Loucy (cell line): Measurements from ENCODE around the gene OGFR.
A peak's percentile ranks its signal among the peaks of the same experiment; 100 is the strongest.

Experiments used
- H2AFZ ChIP-seq: fragments of 200-600 bp; sonication (generic); 2 replicates; pipeline ENCODE4 v1.6.0; 2016; ENCODE audit warnings: antibody characterized with exemption, mild to moderate bottlenecking, low read length, moderate library complexity
- H3F3A ChIP-seq: fragments of 200-600 bp; 2 replicates; pipeline ENCODE4 v1.6.0; 2016; ENCODE audit warnings: antibody characterized with exemption, low read depth, mild to moderate bottlenecking
- H3K27me3 ChIP-seq: fragments of 200-600 bp; sonication (generic); 2 replicates; pipeline ENCODE4 v1.6.1; 2014; ENCODE audit warnings: low read length, mild to moderate bottlenecking; ENCODE audit not compliant: insufficient read depth, poor library complexity, severe bottlenecking
- H3K36me3 ChIP-seq: fragments of 200-600 bp; sonication (generic); 2 replicates; pipeline ENCODE4 v1.6.1; 2016; ENCODE audit warnings: low read length; ENCODE audit not compliant: insufficient read depth
- H3K4me1 ChIP-seq: fragments of 200-600 bp; sonication (generic); 2 replicates; pipeline ENCODE4 v1.5.1; 2014; ENCODE audit warnings: low read length, mild to moderate bottlenecking; ENCODE audit not compliant: insufficient read depth, poor library complexity, severe bottlenecking
- H3K4me2 ChIP-seq: fragments of 200-600 bp; sonication (generic); 2 replicates; pipeline ENCODE4 v1.6.0; 2014; ENCODE audit warnings: antibody characterized with exemption, low read length, low read depth, mild to moderate bottlenecking; ENCODE audit not compliant: poor library complexity, severe bottlenecking
- H3K4me3 ChIP-seq: fragments of 200-600 bp; sonication (generic); 2 replicates; pipeline ENCODE4 v1.5.1; 2014; ENCODE audit warnings: low read length, mild to moderate bottlenecking, mixed read lengths; ENCODE audit not compliant: poor library complexity, severe bottlenecking
- H3K79me2 ChIP-seq: fragments of 200-600 bp; sonication (generic); 2 replicates; pipeline ENCODE4 v1.6.1; 2014; ENCODE audit warnings: low read length; ENCODE audit not compliant: insufficient read depth
- H3K9ac ChIP-seq: fragments of 200-600 bp; sonication (generic); 2 replicates; pipeline ENCODE4 v1.6.0; 2014; ENCODE audit warnings: mild to moderate bottlenecking, low read depth, low read length, moderate library complexity; ENCODE audit not compliant: poor library complexity, severe bottlenecking
- H3K9me2 ChIP-seq: fragments of 200-600 bp; sonication (generic); replicated peaks from 2 replicates; pipeline ENCODE4 v1.6.1; 2016; ENCODE audit warnings: low read depth, low read length, mixed read lengths
- H3K9me3 ChIP-seq: fragments of 200-600 bp; sonication (generic); 2 replicates; pipeline ENCODE4 v1.6.1; 2014; ENCODE audit warnings: mild to moderate bottlenecking, antibody characterized with exemption, low read length, low read depth; ENCODE audit not compliant: insufficient read depth
- H4K20me1 ChIP-seq: fragments of 200-600 bp; sonication (generic); 2 replicates; pipeline ENCODE4 v1.6.0; 2014; ENCODE audit warnings: antibody characterized with exemption, low read length, mild to moderate bottlenecking; ENCODE audit not compliant: insufficient read depth, poor library complexity, severe bottlenecking
- EZH2phosphoT487 ChIP-seq: fragments of 200-600 bp; IDR thresholded peaks from 2 replicates; pipeline ENCODE4 v1.6.1; 2018; ENCODE audit warnings: antibody characterized with exemption, mild to moderate bottlenecking, moderate library complexity, borderline replicate concordance
- TF ChIP-seq, protein P1 (sequence below): fragments of 200-600 bp; sonication (generic); conservative IDR thresholded peaks from 2 replicates; pipeline ENCODE4 v1.5.1; 2014; ENCODE audit warnings: mild to moderate bottlenecking, antibody characterized with exemption, low read length

The OGFR gene

GRCh38 chr20:62808211-62808865 lies 3.7 kb downstream of the OGFR start:
- peaks cover 43% of the 10 kb centered on the region for H3K79me2 ChIP-seq
- H3K4me1 ChIP-seq, result peaks cover 32% of the 10 kb centered on the region
- peak overlapping the region; percentile 91 for H3K4me2 ChIP-seq
- H4K20me1 ChIP-seq, result peaks cover 40% of the 10 kb centered on the region
- H3K9me3 ChIP-seq, result no peaks in the 10 kb centered on the region
- H2AFZ ChIP-seq, result no peak overlapping the region
- no peaks in the 10 kb centered on the region for H3K27me3 ChIP-seq
- H3K4me3 ChIP-seq, result peak overlapping the region; percentile 26
- peaks cover 28% of the 10 kb centered on the region; the same call in 1 of the 2 replicates for H3K36me3 ChIP-seq
- H3F3A ChIP-seq, result peaks cover 6% of the 10 kb centered on the region; the same call in 1 of the 2 replicates
- TF ChIP-seq, protein P1, sequence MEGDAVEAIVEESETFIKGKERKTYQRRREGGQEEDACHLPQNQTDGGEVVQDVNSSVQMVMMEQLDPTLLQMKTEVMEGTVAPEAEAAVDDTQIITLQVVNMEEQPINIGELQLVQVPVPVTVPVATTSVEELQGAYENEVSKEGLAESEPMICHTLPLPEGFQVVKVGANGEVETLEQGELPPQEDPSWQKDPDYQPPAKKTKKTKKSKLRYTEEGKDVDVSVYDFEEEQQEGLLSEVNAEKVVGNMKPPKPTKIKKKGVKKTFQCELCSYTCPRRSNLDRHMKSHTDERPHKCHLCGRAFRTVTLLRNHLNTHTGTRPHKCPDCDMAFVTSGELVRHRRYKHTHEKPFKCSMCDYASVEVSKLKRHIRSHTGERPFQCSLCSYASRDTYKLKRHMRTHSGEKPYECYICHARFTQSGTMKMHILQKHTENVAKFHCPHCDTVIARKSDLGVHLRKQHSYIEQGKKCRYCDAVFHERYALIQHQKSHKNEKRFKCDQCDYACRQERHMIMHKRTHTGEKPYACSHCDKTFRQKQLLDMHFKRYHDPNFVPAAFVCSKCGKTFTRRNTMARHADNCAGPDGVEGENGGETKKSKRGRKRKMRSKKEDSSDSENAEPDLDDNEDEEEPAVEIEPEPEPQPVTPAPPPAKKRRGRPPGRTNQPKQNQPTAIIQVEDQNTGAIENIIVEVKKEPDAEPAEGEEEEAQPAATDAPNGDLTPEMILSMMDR, result peak; percentile 89
- TF ChIP-seq EZH2phosphoT487, result no peak
- no peak overlapping the region for H3K9ac ChIP-seq
- H3K9me2 ChIP-seq, result no peaks in the 10 kb centered on the region

- TF ChIP-seq, protein P1, result no peak
- no peak for TF ChIP-seq EZH2phosphoT487
- no peak overlapping the region for H2AFZ ChIP-seq
- H3K27me3 ChIP-seq, result no peaks in the 10 kb centered on the region
- H3K4me1 ChIP-seq, result peaks cover 25% of the 10 kb centered on the region
- peaks cover 40% of the 10 kb centered on the region for H4K20me1 ChIP-seq
- no peaks in the 10 kb centered on the region for H3K9me3 ChIP-seq
- peaks cover 42% of the 10 kb centered on the region for H3K79me2 ChIP-seq
- peaks cover 28% of the 10 kb centered on the region; the same call in 1 of the 2 replicates for H3K36me3 ChIP-seq
- H3K4me3 ChIP-seq, result no peak overlapping the region
- H3K9me2 ChIP-seq, result no peaks in the 10 kb centered on the region
- H3F3A ChIP-seq, result no peaks in the 10 kb centered on the region
- H3K9ac ChIP-seq, result no peak overlapping the region
- no peak overlapping the region for H3K4me2 ChIP-seq
Measured at GRCh38 chr20:62809530-62810428, 5.1 kb downstream of the OGFR start.

- Histone ChIP-seq H3K36me3 (peaks cover 28% of the 10 kb centered on the region; the same call in 1 of the 2 replicates), H3K4me3 (no peak overlapping the region), H3K9me3 (no peaks in the 10 kb centered on the region), H3K4me2 (no peak overlapping the region), H3F3A (no peaks in the 10 kb centered on the region), H3K9ac (no peak overlapping the region), H3K9me2 (no peaks in the 10 kb centered on the region), H3K27me3 (no peaks in the 10 kb centered on the region), H3K79me2 (peaks cover 27% of the 10 kb centered on the region), H3K4me1 (peaks cover 19% of the 10 kb centered on the region), H2AFZ (no peak overlapping the region), H4K20me1 (peaks cover 29% of the 10 kb centered on the region)
- TF ChIP-seq, protein P1, result no peak
- no peak for TF ChIP-seq EZH2phosphoT487
Measured at GRCh38 chr20:62811320-62811719, 6.7 kb downstream of the OGFR start.
